Progenitor cell of endocrine pancreas (in vitro differentiated cells): ENCODE results near the gene SOX30. TPM values are rescaled to one million over a fixed set of nuclear protein-coding genes. Genes with fewer than 3 reads are reported as not detected.

Source experiments
- DNase-seq: peaks from one replicate; pipeline ENCODE4 v3.0.0; 2021; ENCODE audit warnings: low spot score; ENCODE audit not compliant: unreplicated experiment
- H3K27ac Mint-ChIP-seq: 2 replicates; pipeline ENCODE4 v1.8.0; 2021; ENCODE audit warnings: mild to moderate bottlenecking, moderate library complexity, mixed read lengths
- H3K27me3 Mint-ChIP-seq: 2 replicates; pipeline ENCODE4 v1.8.0; 2021; ENCODE audit warnings: mixed read lengths
- H3K36me3 Mint-ChIP-seq: 2 replicates; pipeline ENCODE4 v1.8.0; 2022; ENCODE audit warnings: mixed read lengths; ENCODE audit not compliant: insufficient read depth
- H3K4me1 Mint-ChIP-seq: 2 replicates; pipeline ENCODE4 v1.8.0; 2021; ENCODE audit warnings: low read depth, mixed read lengths
- H3K4me3 Mint-ChIP-seq: 2 replicates; pipeline ENCODE4 v1.8.0; 2021; ENCODE audit warnings: low read depth, mild to moderate bottlenecking, moderate library complexity, mixed read lengths
- H3K9me3 Mint-ChIP-seq: 2 replicates; pipeline ENCODE4 v1.8.0; 2021; ENCODE audit warnings: low read depth, mixed read lengths
- CTCF ChIP-seq: fragments of 200-600 bp; sonication (generic); IDR thresholded peaks from one replicate; pipeline ENCODE4 v1.5.0; 2021; ENCODE audit warnings: antibody characterized with exemption, mild to moderate bottlenecking; ENCODE audit not compliant: unreplicated experiment
- total RNA-seq: library from RNA; stranded (reverse); gene quantifications from 2 replicates; pipeline ENCODE4 v1.2.1, GENCODE V29; 2021

Gene SOX30
- total RNA-seq, 1 donor from 2014 or later, result not detected

- no peak for DNase-seq
- TF ChIP-seq CTCF, result no peak
- Mint-ChIP-seq H3K4me1 (peaks cover 16% of the 10 kb centered on the region), H3K27ac (no peak overlapping the region), H3K9me3 (no peaks in the 10 kb centered on the region), H3K27me3 (no peaks in the 10 kb centered on the region), H3K36me3 (no peaks in the 10 kb centered on the region), H3K4me3 (no peak overlapping the region)
Measured at GRCh38 chr5:157610990-157611389, 41.2 kb downstream of the SOX30 start.

- DNase-seq, result no peak
- no peak for TF ChIP-seq CTCF
- Mint-ChIP-seq H3K27me3 (no peaks in the 10 kb centered on the region), H3K27ac (no peak overlapping the region), H3K9me3 (no peaks in the 10 kb centered on the region), H3K4me3 (no peak overlapping the region), H3K36me3 (no peaks in the 10 kb centered on the region), H3K4me1 (peaks cover 16% of the 10 kb centered on the region)
Measured at GRCh38 chr5:157608972-157609565, 43.2 kb downstream of the SOX30 start.

GRCh38 chr5:157607371-157608161 is 44.7 kb downstream of the SOX30 start:
- no peaks in the 10 kb centered on the region for H3K36me3 Mint-ChIP-seq
- H3K27me3 Mint-ChIP-seq, result no peaks in the 10 kb centered on the region
- no peak for DNase-seq
- TF ChIP-seq CTCF, result no peak
- peaks cover 9% of the 10 kb centered on the region for H3K4me1 Mint-ChIP-seq
- H3K4me3 Mint-ChIP-seq, result no peak overlapping the region
- no peak overlapping the region for H3K27ac Mint-ChIP-seq
- H3K9me3 Mint-ChIP-seq, result no peaks in the 10 kb centered on the region

DNA sequence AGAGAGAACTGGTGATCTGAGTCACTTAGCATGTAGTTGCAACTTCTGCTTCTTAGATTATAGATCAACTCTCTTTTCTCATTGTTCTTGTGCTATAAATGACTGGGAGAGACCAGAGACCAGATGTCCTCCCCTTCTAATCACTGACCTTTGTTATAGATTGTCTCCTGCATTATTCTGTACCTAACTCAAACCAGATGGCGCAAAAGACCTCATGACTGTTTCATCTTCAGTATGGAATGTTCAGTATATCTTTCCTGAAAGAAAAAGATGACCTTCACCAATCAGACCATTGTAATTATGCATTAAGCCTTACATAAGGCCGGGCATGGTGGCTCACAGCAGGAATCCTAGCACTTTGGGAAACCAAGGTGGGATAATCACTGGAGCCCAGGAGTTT is 46.2 kb downstream of the SOX30 start:
- no peaks in the 10 kb centered on the region for H3K36me3 Mint-ChIP-seq
- no peaks in the 10 kb centered on the region for H3K27me3 Mint-ChIP-seq
- no peak for DNase-seq
- TF ChIP-seq CTCF, result no peak
- H3K4me1 Mint-ChIP-seq, result peaks cover 3% of the 10 kb centered on the region
- no peak overlapping the region for H3K27ac Mint-ChIP-seq
- H3K9me3 Mint-ChIP-seq, result no peaks in the 10 kb centered on the region
- no peak overlapping the region for H3K4me3 Mint-ChIP-seq

- Mint-ChIP-seq H3K4me1 (peaks cover 2% of the 10 kb centered on the region), H3K4me3 (no peak overlapping the region), H3K27ac (no peak overlapping the region), H3K27me3 (no peaks in the 10 kb centered on the region), H3K9me3 (no peaks in the 10 kb centered on the region), H3K36me3 (no peaks in the 10 kb centered on the region)
- TF ChIP-seq CTCF, result no peak
- no peak for DNase-seq
Measured at GRCh38 chr5:157603333-157604190, 48.7 kb downstream of the SOX30 start.
